Tibial nerve (tissue), 4 donors: Measurements from ENCODE around the gene ZFC3H1. TPM values are rescaled to one million over a fixed set of nuclear protein-coding genes. Genes with fewer than 3 reads are reported as not detected.

Source experiments
- DNase-seq, 2 donors: peaks; one replicate each; pipeline ENCODE4 v3.0.0-alpha.2; 2019; ENCODE audit warnings: low spot score in 2 of 2
- H3K27ac ChIP-seq, 4 donors: fragments of 200-600 bp; sonication (generic) in 3 of 4; one replicate each; pipeline ENCODE4 v1.5.1; 2017 to 2019; ENCODE audit warnings: mild to moderate bottlenecking in 1 of 4
- H3K27me3 ChIP-seq, 2 donors: fragments of 200-600 bp; sonication (generic) in 1 of 2; one replicate each; pipeline versions ENCODE4 v1.5.1 to v1.6.0; 2017 to 2019
- H3K36me3 ChIP-seq, 3 donors: fragments of 200-600 bp; sonication (generic); one replicate each; pipeline ENCODE4 v1.5.1; 2018 to 2019
- H3K4me1 ChIP-seq, 4 donors: fragments of 200-600 bp; sonication (generic) in 3 of 4; one replicate each; pipeline ENCODE4 v1.5.1; 2017 to 2019
- H3K4me3 ChIP-seq, 4 donors: fragments of 200-600 bp; sonication (generic) in 3 of 4; one replicate each; pipeline ENCODE4 v1.5.1; 2017 to 2019; ENCODE audit warnings: mild to moderate bottlenecking in 1 of 4, moderate library complexity in 1 of 4
- H3K9me3 ChIP-seq, 4 donors: fragments of 200-600 bp; sonication (generic) in 3 of 4; one replicate each; pipeline ENCODE4 v1.5.1; 2017 to 2019
- EP300 ChIP-seq, 2 donors: sonication (generic); formaldehyde crosslinking; IDR thresholded peaks; one replicate each; pipeline ENCODE4 v1.6.1; 2017; ENCODE audit warnings: antibody characterized with exemption in 2 of 2, mild to moderate bottlenecking in 1 of 2
- POLR2A ChIP-seq, 2 donors: fragments of 450-650 bp; IDR thresholded peaks; one replicate each; pipeline ENCODE4 v1.6.1; 2017; ENCODE audit warnings: antibody characterized with exemption in 2 of 2, mild to moderate bottlenecking in 2 of 2, moderate library complexity in 2 of 2
- WGBS, 2 donors: methylation state at CpG; one replicate each; pipeline ENCODE4 v1.1.5; 2018; 5-methylcytosine and 5-hydroxymethylcytosine counted together
- total RNA-seq, 4 donors: library from RNA; depleted of rRNA; stranded (reverse); fragments of >200 nt; gene quantifications; one replicate each; pipeline ENCODE4 v1.1.0, GENCODE V29; 2016
- TF ChIP-seq, protein P1 (sequence below), 5 experiments: fragments of 200-600 bp in 3 of 5; fragments of 450-650 bp in 2 of 5; sonication (generic) in 3 of 5; IDR thresholded peaks; one replicate each; pipeline ENCODE4 v1.5.1; 2016 to 2019; ENCODE audit warnings: antibody characterized with exemption in 5 of 5, mild to moderate bottlenecking in 3 of 5, moderate library complexity in 2 of 5

The ZFC3H1 gene, protein sequence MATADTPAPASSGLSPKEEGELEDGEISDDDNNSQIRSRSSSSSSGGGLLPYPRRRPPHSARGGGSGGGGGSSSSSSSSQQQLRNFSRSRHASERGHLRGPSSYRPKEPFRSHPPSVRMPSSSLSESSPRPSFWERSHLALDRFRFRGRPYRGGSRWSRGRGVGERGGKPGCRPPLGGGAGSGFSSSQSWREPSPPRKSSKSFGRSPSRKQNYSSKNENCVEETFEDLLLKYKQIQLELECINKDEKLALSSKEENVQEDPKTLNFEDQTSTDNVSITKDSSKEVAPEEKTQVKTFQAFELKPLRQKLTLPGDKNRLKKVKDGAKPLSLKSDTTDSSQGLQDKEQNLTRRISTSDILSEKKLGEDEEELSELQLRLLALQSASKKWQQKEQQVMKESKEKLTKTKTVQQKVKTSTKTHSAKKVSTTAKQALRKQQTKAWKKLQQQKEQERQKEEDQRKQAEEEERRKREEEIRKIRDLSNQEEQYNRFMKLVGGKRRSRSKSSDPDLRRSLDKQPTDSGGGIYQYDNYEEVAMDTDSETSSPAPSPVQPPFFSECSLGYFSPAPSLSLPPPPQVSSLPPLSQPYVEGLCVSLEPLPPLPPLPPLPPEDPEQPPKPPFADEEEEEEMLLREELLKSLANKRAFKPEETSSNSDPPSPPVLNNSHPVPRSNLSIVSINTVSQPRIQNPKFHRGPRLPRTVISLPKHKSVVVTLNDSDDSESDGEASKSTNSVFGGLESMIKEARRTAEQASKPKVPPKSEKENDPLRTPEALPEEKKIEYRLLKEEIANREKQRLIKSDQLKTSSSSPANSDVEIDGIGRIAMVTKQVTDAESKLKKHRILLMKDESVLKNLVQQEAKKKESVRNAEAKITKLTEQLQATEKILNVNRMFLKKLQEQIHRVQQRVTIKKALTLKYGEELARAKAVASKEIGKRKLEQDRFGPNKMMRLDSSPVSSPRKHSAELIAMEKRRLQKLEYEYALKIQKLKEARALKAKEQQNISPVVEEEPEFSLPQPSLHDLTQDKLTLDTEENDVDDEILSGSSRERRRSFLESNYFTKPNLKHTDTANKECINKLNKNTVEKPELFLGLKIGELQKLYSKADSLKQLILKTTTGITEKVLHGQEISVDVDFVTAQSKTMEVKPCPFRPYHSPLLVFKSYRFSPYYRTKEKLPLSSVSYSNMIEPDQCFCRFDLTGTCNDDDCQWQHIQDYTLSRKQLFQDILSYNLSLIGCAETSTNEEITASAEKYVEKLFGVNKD (N-terminal part only)
- 10 to 100 TPM; 47.1 to 95.3 (median 79.8) TPM for total RNA-seq

DNA sequence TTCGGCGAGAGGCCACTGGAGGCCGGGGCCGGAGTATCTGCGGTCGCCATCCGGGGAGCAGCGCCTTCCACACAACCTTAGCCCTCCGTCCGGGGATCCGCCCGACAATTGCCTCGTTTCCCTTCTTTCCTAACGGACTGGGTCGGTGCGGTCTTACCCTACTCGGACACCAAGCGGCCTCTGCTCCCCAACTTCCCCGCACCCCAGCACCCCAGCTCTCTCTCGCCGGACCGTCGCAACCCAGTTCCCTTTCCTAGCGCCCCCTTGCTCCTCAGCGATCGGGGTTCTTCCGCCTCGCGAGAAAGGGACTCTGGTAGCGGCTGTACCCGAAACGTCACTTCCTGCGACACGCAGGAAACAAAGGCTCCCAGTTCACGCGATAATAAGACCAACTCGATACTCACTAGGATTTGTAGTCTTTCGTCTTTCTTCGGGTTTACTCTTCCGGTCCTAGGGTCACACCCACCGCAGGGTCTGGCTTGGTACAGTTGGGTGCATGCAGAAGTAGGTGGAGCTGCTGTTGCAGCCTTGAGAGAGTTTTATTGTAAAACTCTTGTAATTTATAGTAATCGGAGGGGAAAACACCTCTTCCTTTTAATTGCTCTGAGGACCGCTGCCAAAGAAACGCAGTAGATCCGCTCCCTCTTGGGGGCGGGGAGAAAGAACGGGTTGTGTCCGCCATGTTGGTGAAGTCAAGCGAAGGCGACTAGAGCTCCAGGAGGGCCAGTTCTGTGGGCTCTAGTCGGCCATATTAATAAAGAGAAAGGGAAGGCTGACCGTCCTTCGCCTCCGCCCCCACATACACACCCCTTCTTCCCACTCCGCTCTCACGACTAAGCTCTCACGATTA is at the start of gene ZFC3H1, which contains the start of gene THAP2:
Gene ZFC3H1, minus strand, starts transcription at position 288 of the 850 bp plus-strand sequence. Its CDS starts 238 bp downstream, at position 50.
Gene THAP2, plus strand, starts transcription at position 741 of the 850 bp plus-strand sequence. CDS start 209 bp downstream, outside the sequence.
- TF ChIP-seq, protein P1, sequence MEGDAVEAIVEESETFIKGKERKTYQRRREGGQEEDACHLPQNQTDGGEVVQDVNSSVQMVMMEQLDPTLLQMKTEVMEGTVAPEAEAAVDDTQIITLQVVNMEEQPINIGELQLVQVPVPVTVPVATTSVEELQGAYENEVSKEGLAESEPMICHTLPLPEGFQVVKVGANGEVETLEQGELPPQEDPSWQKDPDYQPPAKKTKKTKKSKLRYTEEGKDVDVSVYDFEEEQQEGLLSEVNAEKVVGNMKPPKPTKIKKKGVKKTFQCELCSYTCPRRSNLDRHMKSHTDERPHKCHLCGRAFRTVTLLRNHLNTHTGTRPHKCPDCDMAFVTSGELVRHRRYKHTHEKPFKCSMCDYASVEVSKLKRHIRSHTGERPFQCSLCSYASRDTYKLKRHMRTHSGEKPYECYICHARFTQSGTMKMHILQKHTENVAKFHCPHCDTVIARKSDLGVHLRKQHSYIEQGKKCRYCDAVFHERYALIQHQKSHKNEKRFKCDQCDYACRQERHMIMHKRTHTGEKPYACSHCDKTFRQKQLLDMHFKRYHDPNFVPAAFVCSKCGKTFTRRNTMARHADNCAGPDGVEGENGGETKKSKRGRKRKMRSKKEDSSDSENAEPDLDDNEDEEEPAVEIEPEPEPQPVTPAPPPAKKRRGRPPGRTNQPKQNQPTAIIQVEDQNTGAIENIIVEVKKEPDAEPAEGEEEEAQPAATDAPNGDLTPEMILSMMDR (IDR thresholded peaks at IDR 0.05) = peak in 4 of 5 experiments; percentile 16 to 41 (median 25)
- TF ChIP-seq POLR2A (IDR thresholded peaks at IDR 0.05) (peak; percentile 84 to 91), EP300 (IDR thresholded peaks at IDR 0.05) (peak; percentile 74 to 97)
- no peaks in the 10 kb centered on the region for H3K9me3 ChIP-seq
- 1% methylated on average over 57 of the region's 57 CpGs for WGBS, 2 donors
- no peaks in the 10 kb centered on the region for H3K27me3 ChIP-seq
- peak within 1 kb of the TSS; percentile 79 to 94 (median 84) for H3K4me3 ChIP-seq
- peaks cover 0 to 9% (median 0%) of the 10 kb centered on the region in 3 donors for H3K36me3 ChIP-seq
- H3K4me1 ChIP-seq = peaks cover 0 to 41% (median 17%) of the 10 kb centered on the region in 4 donors
- DNase-seq = peak; percentile 82 to 94
- H3K27ac ChIP-seq = peak within 1 kb of the TSS; percentile 83 to 95 (median 93)

DNA sequence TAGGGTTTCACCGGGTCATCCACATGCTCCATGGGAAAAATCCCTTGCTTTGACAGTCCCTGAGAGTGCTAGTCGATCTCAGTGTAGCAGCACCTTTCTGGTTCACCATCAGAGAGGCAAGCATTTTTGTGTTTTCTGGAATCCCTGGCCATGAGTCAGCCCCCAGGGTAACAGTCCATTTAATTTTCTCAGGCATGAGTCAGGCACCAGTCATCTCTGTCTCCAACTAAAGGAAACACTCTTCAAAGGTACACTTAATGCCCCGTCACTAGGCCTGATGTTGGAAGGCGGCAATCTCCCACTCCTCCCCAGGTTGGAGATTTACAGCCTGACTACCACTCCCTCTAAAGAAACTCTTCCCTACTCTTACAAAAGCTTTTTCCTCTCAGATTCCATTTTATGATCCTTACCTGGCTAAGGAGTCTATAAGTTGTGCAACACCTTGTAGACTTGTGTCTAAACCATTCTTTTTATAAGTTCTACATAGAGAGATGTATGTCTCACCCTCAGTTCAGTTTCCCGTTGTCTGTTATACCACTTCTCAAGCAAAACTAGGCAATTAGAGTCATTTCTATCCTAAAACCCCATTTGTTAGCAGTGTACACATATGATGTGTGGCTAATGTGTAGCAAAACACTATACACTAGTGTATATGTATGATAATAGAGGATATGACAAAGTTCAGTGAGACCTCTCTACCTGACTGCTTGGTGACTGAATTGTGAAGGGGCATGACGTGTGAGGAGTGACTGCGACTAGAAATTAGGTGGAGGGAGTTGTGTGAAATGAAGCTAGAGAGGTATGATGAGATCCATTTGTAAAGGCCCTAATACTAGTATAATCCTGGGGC is 46.9 kb upstream of the ZFC3H1 start:
- TF ChIP-seq POLR2A (IDR thresholded peaks at IDR 0.05) = no peak
- TF ChIP-seq, protein P1 (IDR thresholded peaks at IDR 0.05) = no peak
- TF ChIP-seq EP300 (IDR thresholded peaks at IDR 0.05) = no peak
- no peak overlapping the region for H3K4me3 ChIP-seq
- peaks cover 0 to 39% (median 0%) of the 10 kb centered on the region in 4 donors for H3K9me3 ChIP-seq
- WGBS, 2 donors = 90 to 93% methylated on average over 7 of the region's 7 CpGs
- H3K27me3 ChIP-seq = no peaks in the 10 kb centered on the region
- no peak overlapping the region for H3K27ac ChIP-seq
- H3K4me1 ChIP-seq = no peaks in the 10 kb centered on the region
- DNase-seq = no peak
- peaks cover 0 to 26% (median 0%) of the 10 kb centered on the region in 3 donors for H3K36me3 ChIP-seq

DNA sequence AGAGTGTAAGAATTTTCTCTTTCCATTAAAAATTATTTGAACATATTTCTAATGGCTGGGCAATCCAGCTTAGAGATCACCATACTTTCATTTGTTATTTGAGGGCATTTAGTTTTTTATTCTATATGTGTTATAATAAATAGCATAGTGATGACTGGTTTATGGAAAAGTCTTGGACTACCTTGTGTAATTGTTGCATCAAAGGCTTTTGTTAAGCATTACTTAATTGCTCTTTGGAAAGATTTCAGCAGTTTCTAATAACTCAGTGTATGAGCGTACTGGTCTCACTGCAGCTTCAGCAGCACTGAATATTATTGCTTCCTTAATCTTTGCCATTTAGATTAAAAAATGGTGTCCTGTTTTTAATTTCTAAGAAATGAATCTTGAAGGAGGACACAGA is 45.0 kb upstream of the ZFC3H1 start:
- peaks cover 0 to 40% (median 0%) of the 10 kb centered on the region in 3 donors for H3K36me3 ChIP-seq

More for the DNA sequence above, 45.0 kb upstream of the ZFC3H1 start:
- no peaks in the 10 kb centered on the region for H3K27me3 ChIP-seq
- no peak for TF ChIP-seq EP300 (IDR thresholded peaks at IDR 0.05)
- TF ChIP-seq POLR2A (IDR thresholded peaks at IDR 0.05) = no peak
- TF ChIP-seq, protein P1 (IDR thresholded peaks at IDR 0.05) = no peak
- DNase-seq = no peak
- no peaks in the 10 kb centered on the region for H3K4me1 ChIP-seq
- H3K9me3 ChIP-seq = peaks cover 0 to 22% (median 0%) of the 10 kb centered on the region in 4 donors
- 98 to 100% methylated on average over 1 of the region's 1 CpG for WGBS, 2 donors
- no peak overlapping the region for H3K27ac ChIP-seq
- no peak overlapping the region for H3K4me3 ChIP-seq
